Stimulated activated CD4-positive, alpha-beta T cell treated with anti-CD3 and anti-CD28 coated beads, Interleukin-15, amount 100 ng/mL, for 1 hour (primary cell): Measurements from ENCODE around the gene SMG7.

ENCODE experiments used
- DNase-seq, 2 donors: peaks; one replicate each; pipeline ENCODE4 v3.0.0-alpha.2; 2020; ENCODE audit warnings: low read depth in 1 of 2, low spot score in 1 of 2

Gene SMG7

DNA sequence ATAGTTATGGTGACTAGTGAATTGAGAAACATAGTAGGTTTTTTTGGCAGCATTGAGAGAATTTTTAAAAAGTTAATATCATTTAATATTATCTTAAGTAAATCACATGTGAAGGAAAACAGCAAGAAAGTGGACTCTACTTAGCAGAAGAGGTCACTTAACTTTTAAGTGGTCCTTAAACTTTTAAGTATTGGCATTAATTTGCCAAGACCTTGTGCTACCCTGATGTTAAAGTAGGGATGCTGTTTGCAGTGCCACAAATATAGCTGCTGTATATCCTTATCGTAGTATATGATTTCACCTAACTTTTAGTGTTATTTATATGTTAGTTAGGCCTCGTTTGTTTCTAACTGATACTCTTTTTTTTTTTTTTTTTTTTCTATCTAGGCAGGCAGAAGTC lies 40.2 kb downstream of the SMG7 start:
- DNase-seq, result no peak

DNA sequence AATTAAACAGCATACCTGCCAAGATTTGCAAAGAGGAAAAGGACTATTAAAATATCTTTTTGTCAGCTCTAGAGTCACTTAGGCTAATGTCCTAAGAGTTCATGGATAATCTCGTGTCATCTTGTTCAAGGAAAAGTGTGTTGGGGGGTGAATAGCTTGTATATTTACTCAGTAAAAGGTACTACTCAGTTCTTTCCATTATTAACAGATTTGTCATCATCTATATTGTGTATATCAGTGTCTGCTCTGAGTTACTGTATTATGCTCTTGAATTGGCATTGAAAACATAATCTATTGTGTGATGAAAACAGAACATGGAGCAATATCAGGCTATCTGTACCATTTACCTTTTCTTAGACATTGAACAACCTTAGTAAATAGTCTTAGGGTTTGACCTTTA lies 41.9 kb downstream of the SMG7 start:
- DNase-seq, result no peak

DNA sequence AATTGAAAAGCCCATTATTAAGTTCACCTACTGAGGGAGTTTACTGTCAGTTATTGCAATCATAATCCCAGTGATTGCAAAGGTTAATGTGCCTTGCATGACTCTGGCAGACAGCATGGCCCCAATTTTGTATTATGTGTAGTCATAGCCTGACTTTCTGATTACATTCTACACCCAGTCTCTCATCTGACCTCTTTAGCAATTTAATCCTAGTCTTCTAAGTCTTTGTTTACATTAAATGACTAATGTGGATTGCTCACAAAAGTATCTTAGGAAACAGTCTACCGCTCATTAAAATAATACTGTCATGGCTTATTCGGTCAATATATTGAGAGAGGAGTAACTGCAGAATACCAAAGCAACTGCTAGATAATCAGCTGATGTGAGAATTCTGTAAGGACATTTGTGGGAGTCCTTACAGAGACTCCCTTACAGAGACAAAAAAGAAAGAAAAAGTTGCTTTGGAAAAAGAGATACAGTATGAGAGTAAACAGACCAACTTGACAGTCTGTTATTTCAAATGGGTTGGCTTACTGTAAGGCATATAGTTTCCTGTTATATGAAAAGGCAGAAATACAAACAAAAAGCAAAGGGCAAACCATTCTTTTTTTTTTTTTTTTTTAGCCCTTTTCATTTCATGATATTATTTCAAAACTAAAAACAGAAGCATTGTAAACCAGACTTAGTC lies 42.8 kb downstream of the SMG7 start:
- DNase-seq, result no peak

GRCh38 chr1:183516725-183517124 lies 44.4 kb downstream of the SMG7 start:
- no peak for DNase-seq

GRCh38 chr1:183517401-183517800 lies 45.1 kb downstream of the SMG7 start:
- no peak for DNase-seq

DNA sequence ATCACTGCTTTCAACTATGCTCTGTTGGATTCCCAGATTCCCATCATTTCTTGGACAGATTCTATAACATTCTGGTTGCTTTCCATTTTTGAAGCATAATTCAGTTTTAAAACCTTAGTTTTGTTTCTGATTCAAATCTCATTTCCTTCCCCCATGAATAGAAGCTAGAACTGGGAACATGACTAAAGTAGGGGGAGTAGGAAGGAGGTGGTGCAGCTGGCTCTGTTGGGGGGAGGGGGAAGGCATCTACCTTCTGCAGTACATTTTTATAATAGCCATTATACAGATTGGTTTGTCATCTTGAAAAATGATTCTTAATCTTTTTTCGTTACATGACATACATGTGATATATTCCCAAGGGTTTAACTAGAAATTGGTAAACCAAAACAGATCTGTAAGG lies 48.1 kb downstream of the SMG7 start:
- DNase-seq, result no peak

- no peak for DNase-seq
These were observed 49.8 kb downstream of the SMG7 start for GRCh38 chr1:183522104-183522503.

- no peak for DNase-seq
These were observed 56.3 kb downstream of the SMG7 start for GRCh38 chr1:183528577-183528976.

- no peak for DNase-seq
These were observed 61.4 kb downstream of the SMG7 start for GRCh38 chr1:183533617-183534174.

DNA sequence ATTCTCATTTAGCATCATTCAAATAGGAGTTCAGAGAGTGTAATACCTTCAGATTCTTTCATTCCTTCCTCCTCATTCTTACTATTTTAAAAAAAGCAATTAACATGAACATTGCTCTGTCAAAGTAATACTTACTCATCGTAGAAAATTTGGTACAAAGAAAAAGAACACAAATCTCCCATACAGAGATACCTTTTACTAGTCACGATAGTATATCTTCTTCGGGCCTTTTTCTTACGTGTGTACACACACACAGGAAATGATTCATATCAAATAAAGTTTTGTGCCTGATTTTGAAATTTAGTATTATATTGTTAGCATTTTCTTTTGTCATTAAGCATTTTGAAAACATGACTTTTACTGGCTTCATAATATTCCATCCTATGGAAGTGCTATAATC lies 65.1 kb downstream of the SMG7 start:
- no peak for DNase-seq

DNA sequence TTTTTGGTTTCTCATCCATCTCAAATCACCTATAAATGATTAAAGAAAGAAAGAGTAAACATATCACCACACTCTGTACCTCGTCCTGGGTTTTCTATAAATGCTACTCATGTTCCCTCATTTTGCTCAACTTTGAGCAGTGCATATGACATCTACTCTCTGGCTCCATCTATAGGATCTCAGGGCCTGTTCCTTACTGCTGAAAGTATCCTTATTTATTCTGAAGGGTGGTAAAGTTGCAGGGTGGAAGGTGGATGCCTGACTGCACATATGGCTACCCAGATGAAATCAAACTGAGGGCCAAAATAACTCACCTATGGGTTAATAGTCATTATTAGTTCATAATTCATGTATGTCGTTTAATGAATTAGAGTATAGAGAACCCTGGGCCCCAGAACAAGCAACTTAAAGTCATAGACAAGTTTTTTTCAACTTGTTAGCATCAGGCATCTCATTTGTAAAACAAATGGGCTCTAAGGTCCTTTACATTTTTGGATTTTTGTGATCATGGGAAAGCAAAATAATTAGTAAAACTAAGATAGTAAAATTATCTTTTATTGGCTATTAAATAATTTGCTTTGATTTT lies 71.4 kb downstream of the SMG7 start:
- DNase-seq, result no peak

DNA sequence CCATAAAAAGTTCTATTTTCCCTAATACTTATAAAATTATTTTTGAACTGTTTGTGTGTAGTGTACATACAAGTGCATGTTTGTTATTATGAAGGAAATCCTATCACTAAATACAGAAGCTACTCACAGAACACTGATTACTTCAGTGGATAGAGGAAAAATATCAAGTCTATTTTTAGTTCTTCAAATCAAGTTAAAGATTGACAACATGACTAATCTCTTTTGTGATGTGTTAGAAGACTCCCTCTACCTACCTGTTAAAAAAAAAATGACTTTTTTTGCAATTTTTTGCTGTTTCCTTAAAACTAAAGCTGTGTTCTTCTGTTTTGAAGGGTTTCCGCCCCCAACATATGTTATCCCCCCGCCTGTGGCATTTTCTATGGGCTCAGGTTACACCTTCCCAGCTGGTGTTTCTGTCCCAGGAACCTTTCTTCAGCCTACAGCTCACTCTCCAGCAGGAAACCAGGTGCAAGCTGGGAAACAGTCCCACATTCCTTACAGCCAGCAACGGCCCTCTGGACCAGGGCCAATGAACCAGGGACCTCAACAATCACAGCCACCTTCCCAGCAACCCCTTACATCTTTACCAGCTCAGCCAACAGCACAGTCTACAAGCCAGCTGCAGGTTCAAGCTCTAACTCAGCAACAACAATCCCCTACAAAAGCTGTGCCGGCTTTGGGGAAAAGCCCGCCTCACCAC lies 72.4 kb downstream of the SMG7 start:
- DNase-seq, result no peak

DNA sequence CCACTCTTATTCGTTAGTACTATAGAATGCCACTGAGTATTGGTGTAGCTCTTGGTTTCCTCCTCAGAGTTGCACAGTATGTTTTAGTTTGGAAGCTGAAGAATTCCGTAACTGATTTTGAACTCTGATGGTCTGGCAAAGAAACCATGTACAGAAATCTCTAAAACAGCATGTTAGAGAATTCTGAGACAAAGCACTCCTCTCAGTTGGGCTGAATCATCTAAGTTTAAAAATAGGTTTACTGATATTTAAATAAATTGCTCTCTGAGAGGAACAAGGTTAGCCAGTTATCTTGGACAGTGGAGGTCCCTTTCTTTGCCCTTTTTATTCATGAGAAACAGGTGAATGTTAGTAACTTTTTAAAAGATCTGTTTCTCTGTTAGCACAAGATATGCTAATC lies 74.1 kb downstream of the SMG7 start:
- no peak for DNase-seq

DNA sequence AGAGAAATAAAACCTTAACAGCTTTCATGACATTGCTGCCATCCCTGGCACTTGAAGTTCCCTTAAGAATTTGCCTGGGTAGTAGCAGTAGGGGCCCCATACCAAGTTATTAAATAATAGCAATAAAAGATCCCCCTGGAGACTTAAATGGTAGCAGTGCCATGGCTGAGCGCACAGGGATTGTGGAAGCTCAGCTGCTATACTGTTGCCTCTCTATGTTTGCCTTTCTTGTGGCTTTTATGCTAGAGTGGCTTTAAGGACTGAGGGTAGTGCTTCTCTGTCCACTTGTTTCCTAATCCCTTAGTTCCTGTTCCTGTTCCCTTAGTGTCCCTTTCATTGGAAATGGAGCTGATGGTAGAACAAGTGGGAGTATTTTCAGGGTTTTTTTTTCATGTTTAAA lies 75.8 kb downstream of the SMG7 start:
- DNase-seq, result no peak

GRCh38 chr1:183550915-183551314 lies 78.6 kb downstream of the SMG7 start:
- no peak for DNase-seq

- DNase-seq, result no peak
These were observed 79.6 kb downstream of the SMG7 start for GRCh38 chr1:183551924-183552323.

GRCh38 chr1:183552441-183552840 lies 80.1 kb downstream of the SMG7 start:
- no peak for DNase-seq

- no peak for DNase-seq
These were observed 80.6 kb downstream of the SMG7 start for GRCh38 chr1:183552891-183553290.

DNA sequence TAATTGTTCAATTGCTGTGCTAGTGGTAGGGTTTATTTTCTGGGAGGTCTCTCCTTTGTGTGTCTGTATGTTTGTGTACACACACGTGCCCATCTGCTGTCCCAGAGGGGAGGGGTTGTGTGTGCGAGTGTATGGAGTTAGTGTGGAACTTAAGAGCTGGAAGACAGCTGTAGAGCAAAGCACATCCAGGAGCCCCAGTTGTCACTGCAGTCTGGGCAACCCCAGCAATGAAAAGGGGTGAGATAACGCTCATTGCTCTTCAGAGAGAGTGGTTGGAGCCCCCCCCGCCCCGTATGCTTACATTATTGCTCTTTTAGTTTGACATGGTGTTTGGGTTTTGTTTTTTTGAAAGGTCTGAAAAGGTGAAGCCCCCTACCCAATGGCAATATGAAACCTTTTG lies 81.0 kb downstream of the SMG7 start:
- no peak for DNase-seq

GRCh38 chr1:183553764-183554163 lies 81.5 kb downstream of the SMG7 start:
- no peak for DNase-seq

GRCh38 chr1:183554577-183554976 lies 82.3 kb downstream of the SMG7 start:
- DNase-seq, result no peak

- no peak for DNase-seq
These were observed 86.8 kb downstream of the SMG7 start for GRCh38 chr1:183559061-183559460.
